ENCODE results near the gene SVIL. TPM values are rescaled to one million over a fixed set of nuclear protein-coding genes. Genes with fewer than 3 reads are reported as not detected.

The SVIL gene
- polyA plus RNA-seq, 1 donor from 2014 or later, result 7.3 TPM

GRCh38 chr10:29623797-29624196 is 11.0 kb downstream of the SVIL start:
- Histone ChIP-seq H3K9ac (ENCODE audit: low read length) (no peak overlapping the region), H3K4me3 (ENCODE audit: low read length) (no peak overlapping the region), H3K36me3 (ENCODE audit: insufficient read depth, low read length) (no peaks in the 10 kb centered on the region), H3K4me2 (ENCODE audit: low read length) (no peak overlapping the region), H2AFZ (ENCODE audit: low read depth, low read length) (no peak overlapping the region), H3K9me3 (ENCODE audit: low read length) (no peaks in the 10 kb centered on the region), H4K20me1 (ENCODE audit: insufficient read depth) (no peaks in the 10 kb centered on the region), H3K27me3 (ENCODE audit: insufficient read depth, low read depth, low read length) (no peaks in the 10 kb centered on the region), H3K27ac (ENCODE audit: low read length) (no peak overlapping the region), H3K79me2 (replicated peaks; ENCODE audit: insufficient read depth, low read length) (peaks cover 4% of the 10 kb centered on the region), H3F3A (ENCODE audit: insufficient read depth, low read length, poor library complexity, severe bottlenecking) (no peaks in the 10 kb centered on the region), H3K9me2 (ENCODE audit: insufficient read depth, low read length) (no peaks in the 10 kb centered on the region)
- TF ChIP-seq CTCF (IDR thresholded peaks at IDR 0.05; ENCODE audit: poor library complexity, severe bottlenecking) (no peak), RAD21 (conservative IDR thresholded peaks at IDR 0.05) (no peak), MXI1 (conservative IDR thresholded peaks at IDR 0.05; ENCODE audit: poor library complexity, severe bottlenecking) (no peak), SMC3 (conservative IDR thresholded peaks at IDR 0.05; ENCODE audit: poor library complexity) (no peak), REST (IDR thresholded peaks at IDR 0.05; ENCODE audit: borderline replicate concordance) (no peak), EZH2 (IDR thresholded peaks at IDR 0.05; ENCODE audit: borderline replicate concordance, insufficient read depth, low read length, poor library complexity, severe bottlenecking) (no peak), EP300 (conservative IDR thresholded peaks at IDR 0.05; ENCODE audit: poor library complexity, severe bottlenecking) (no peak), TAF1 (IDR thresholded peaks at IDR 0.05; ENCODE audit: low read depth) (no peak), POLR2AphosphoS5 (IDR thresholded peaks at IDR 0.05) (no peak)

GRCh38 chr10:29622382-29622922 is 12.3 kb downstream of the SVIL start:
- Histone ChIP-seq H3K27ac (ENCODE audit: low read length) (no peak overlapping the region), H3K36me3 (ENCODE audit: insufficient read depth, low read length) (no peaks in the 10 kb centered on the region), H3K9me3 (ENCODE audit: low read length) (no peaks in the 10 kb centered on the region), H3K27me3 (ENCODE audit: insufficient read depth, low read depth, low read length) (no peaks in the 10 kb centered on the region), H3K4me3 (ENCODE audit: low read length) (no peak overlapping the region), H3K4me2 (ENCODE audit: low read length) (no peak overlapping the region), H3K79me2 (replicated peaks; ENCODE audit: insufficient read depth, low read length) (peaks cover 5% of the 10 kb centered on the region), H4K20me1 (ENCODE audit: insufficient read depth) (no peaks in the 10 kb centered on the region), H3F3A (ENCODE audit: insufficient read depth, low read length, poor library complexity, severe bottlenecking) (no peaks in the 10 kb centered on the region), H3K9me2 (ENCODE audit: insufficient read depth, low read length) (no peaks in the 10 kb centered on the region), H3K9ac (ENCODE audit: low read length) (no peak overlapping the region), H2AFZ (ENCODE audit: low read depth, low read length) (no peak overlapping the region)
- no peak for TF ChIP-seq EZH2 (IDR thresholded peaks at IDR 0.05; ENCODE audit: borderline replicate concordance, insufficient read depth, low read length, poor library complexity, severe bottlenecking)
- TF ChIP-seq MXI1 (conservative IDR thresholded peaks at IDR 0.05; ENCODE audit: poor library complexity, severe bottlenecking), result no peak
- TF ChIP-seq REST (IDR thresholded peaks at IDR 0.05; ENCODE audit: borderline replicate concordance), result no peak
- TF ChIP-seq CTCF (IDR thresholded peaks at IDR 0.05; ENCODE audit: poor library complexity, severe bottlenecking), result no peak
- TF ChIP-seq EP300 (conservative IDR thresholded peaks at IDR 0.05; ENCODE audit: poor library complexity, severe bottlenecking), result no peak
- no peak for TF ChIP-seq POLR2AphosphoS5 (IDR thresholded peaks at IDR 0.05)
- TF ChIP-seq TAF1 (IDR thresholded peaks at IDR 0.05; ENCODE audit: low read depth), result no peak
- no peak for TF ChIP-seq SMC3 (conservative IDR thresholded peaks at IDR 0.05; ENCODE audit: poor library complexity)
- no peak for TF ChIP-seq RAD21 (conservative IDR thresholded peaks at IDR 0.05)
